ENCODE results near the gene NOPCHAP1. TPM values are rescaled to one million over a fixed set of nuclear protein-coding genes. Genes with fewer than 3 reads are reported as not detected.
A peak's percentile ranks its signal among the peaks of the same experiment; 100 is the strongest.

Gene NOPCHAP1
- total RNA-seq, 6 donors from 2014 or later, result 2.1 to 13.0 (median 7.6) TPM

GRCh38 chr12:104952816-104953215, 33.3 kb upstream of the NOPCHAP1 start:
- H3K4me3 ChIP-seq, result no peak overlapping the region
- no peaks in the 10 kb centered on the region for H3K27me3 ChIP-seq
- DNase-seq (no peak), ATAC-seq (ENCODE audit: low FRiP score in 2 of 2) (peak; percentile 48 to 81)
- H3K36me3 ChIP-seq, result no peaks in the 10 kb centered on the region
- TF ChIP-seq POLR2AphosphoS5 (IDR thresholded peaks at IDR 0.05), result peak in 1 of 2 donors; percentile 34
- TF ChIP-seq POLR2A (IDR thresholded peaks at IDR 0.05), result no peak
- TF ChIP-seq, protein P1, sequence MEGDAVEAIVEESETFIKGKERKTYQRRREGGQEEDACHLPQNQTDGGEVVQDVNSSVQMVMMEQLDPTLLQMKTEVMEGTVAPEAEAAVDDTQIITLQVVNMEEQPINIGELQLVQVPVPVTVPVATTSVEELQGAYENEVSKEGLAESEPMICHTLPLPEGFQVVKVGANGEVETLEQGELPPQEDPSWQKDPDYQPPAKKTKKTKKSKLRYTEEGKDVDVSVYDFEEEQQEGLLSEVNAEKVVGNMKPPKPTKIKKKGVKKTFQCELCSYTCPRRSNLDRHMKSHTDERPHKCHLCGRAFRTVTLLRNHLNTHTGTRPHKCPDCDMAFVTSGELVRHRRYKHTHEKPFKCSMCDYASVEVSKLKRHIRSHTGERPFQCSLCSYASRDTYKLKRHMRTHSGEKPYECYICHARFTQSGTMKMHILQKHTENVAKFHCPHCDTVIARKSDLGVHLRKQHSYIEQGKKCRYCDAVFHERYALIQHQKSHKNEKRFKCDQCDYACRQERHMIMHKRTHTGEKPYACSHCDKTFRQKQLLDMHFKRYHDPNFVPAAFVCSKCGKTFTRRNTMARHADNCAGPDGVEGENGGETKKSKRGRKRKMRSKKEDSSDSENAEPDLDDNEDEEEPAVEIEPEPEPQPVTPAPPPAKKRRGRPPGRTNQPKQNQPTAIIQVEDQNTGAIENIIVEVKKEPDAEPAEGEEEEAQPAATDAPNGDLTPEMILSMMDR (IDR thresholded peaks at IDR 0.05), result no peak
- peak in 2 of 4 donors; percentile 47 to 76 for TF ChIP-seq EP300 (IDR thresholded peaks at IDR 0.05)
- H3K9me3 ChIP-seq, result no peaks in the 10 kb centered on the region
- H3K4me1 ChIP-seq, result peaks cover 9 to 16% (median 11%) of the 10 kb centered on the region in 4 donors
- peak overlapping the region in 3 of 4 donors; percentile 15 to 66 (median 36) for H3K27ac ChIP-seq
- WGBS, 2 donors, result 69 to 76% methylated on average over 3 of the region's 3 CpGs

DNA sequence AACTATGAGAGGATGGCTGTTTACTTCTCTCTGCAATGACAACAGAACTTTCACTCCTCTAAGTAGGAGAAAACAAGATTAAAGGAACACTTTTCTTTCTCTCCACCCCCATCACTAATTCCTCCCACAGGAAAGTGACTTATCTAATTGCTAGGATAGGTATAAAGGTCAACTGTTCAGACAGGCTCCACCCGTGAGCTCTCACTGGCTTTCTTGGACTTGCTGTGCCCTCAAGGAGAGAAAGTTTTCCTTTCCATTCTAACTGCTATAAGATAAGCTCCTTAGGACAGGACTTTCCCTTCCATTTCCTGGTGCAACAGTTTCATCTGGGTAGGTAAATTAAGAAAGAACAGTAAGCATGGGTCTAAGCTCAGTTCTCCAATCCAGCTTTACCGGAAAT, 32.8 kb upstream of the NOPCHAP1 start:
- 64 to 71% methylated on average over 2 of the region's 2 CpGs for WGBS, 2 donors
- H3K36me3 ChIP-seq, result no peaks in the 10 kb centered on the region
- H3K27ac ChIP-seq, result peak overlapping the region; percentile 15 to 66 (median 46)
- no peak overlapping the region for H3K4me3 ChIP-seq
- peak in 1 of 2 donors; percentile 21 for ATAC-seq (ENCODE audit: low FRiP score in 2 of 2)
- DNase-seq, result peak in 1 of 2 donors; percentile 34
- TF ChIP-seq POLR2AphosphoS5 (IDR thresholded peaks at IDR 0.05), result no peak
- TF ChIP-seq POLR2A (IDR thresholded peaks at IDR 0.05), result no peak
- no peak for TF ChIP-seq EP300 (IDR thresholded peaks at IDR 0.05)
- TF ChIP-seq, protein P1 (IDR thresholded peaks at IDR 0.05), result no peak
- peaks cover 9 to 16% (median 12%) of the 10 kb centered on the region in 4 donors for H3K4me1 ChIP-seq
- no peaks in the 10 kb centered on the region for H3K9me3 ChIP-seq
- H3K27me3 ChIP-seq, result no peaks in the 10 kb centered on the region

DNA sequence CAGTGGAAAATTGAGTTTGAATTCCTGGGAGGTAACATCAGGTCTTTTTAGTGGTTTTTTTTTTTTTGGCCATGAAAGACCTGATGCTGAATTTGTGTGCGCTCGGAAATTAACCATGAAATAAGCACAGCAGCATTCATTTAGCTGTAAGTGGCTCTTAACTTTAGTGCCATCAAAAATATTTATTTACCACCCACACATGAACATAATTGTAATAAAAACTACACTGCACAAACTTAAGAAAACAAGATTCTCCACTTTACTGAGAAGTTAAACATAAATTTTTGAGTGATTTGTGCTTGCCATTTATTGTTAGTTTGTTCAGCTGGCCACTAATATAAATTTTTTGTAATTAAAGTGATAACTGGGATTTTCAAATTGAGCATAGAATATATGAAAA, 30.4 kb upstream of the NOPCHAP1 start:
- H3K27ac ChIP-seq, result no peak overlapping the region
- no peak for ATAC-seq (ENCODE audit: low FRiP score in 2 of 2)

DNA sequence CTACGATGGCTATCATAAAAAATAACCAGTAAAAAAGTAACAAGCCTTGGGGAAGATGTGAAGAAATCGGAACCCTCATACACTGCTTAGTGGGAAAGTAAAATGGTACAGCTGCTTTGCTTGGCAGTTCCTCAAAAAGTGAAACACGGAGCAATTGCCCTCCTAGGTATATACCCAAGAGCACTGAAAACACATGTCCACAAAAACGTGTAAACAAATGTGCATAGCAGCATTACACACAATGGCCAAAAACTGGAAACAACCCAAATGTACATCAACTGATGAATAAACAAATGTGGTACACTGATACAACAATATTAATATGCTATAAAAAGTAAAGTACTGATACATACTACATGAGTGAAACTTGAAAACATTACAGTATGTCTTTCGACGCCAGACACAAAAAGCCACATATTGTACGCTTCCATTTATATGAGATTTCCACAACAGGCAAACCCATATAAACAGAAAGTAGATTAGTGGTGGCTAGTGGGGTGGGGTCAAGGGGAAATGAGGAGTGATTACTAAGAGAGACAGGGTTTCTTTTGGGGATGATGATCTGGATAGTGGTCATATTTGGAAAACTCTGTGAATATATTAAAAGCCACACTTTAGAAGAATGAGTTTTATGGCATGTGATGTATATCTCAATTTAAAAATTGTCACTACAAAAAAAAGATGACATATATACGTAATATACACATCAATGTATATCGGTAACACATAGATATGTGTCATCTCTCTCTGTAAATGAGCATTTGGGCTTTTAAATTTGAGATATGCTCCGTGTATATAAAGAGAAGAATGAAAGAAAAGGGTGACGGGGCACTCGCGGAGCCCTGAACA, 29.0 kb upstream of the NOPCHAP1 start:
- no peaks in the 10 kb centered on the region for H3K27me3 ChIP-seq
- WGBS, 2 donors, result 35 to 41% methylated on average over 13 of the region's 13 CpGs
- no peaks in the 10 kb centered on the region for H3K36me3 ChIP-seq
- H3K4me1 ChIP-seq, result peaks cover 12 to 31% (median 23%) of the 10 kb centered on the region in 4 donors
- DNase-seq (no peak), ATAC-seq (ENCODE audit: low FRiP score in 2 of 2) (no peak)
- peak overlapping the region in 3 of 4 donors; percentile 81 to 88 (median 88) for H3K27ac ChIP-seq
- TF ChIP-seq POLR2AphosphoS5 (IDR thresholded peaks at IDR 0.05) (no peak), POLR2A (IDR thresholded peaks at IDR 0.05) (no peak), EP300 (IDR thresholded peaks at IDR 0.05) (no peak)
- TF ChIP-seq, protein P1 (IDR thresholded peaks at IDR 0.05), result no peak
- peak overlapping the region in 3 of 4 donors; percentile 84 to 91 (median 84) for H3K4me3 ChIP-seq
- no peaks in the 10 kb centered on the region for H3K9me3 ChIP-seq

More for the DNA sequence above, 30.4 kb upstream of the NOPCHAP1 start:
- Histone ChIP-seq H3K4me3 (no peak overlapping the region), H3K27me3 (no peaks in the 10 kb centered on the region), H3K9me3 (no peaks in the 10 kb centered on the region), H3K36me3 (no peaks in the 10 kb centered on the region), H3K4me1 (peaks cover 12 to 31% (median 26%) of the 10 kb centered on the region in 4 donors)
- DNase-seq, result no peak
- TF ChIP-seq, protein P1 (IDR thresholded peaks at IDR 0.05), result no peak
- TF ChIP-seq POLR2A (IDR thresholded peaks at IDR 0.05), result no peak
- TF ChIP-seq EP300 (IDR thresholded peaks at IDR 0.05), result no peak
- no peak for TF ChIP-seq POLR2AphosphoS5 (IDR thresholded peaks at IDR 0.05)
- 86 to 89% methylated on average over 2 of the region's 2 CpGs for WGBS, 2 donors

All from upper lobe of left lung (tissue), 6 donors.